CD14-positive monocyte (primary cell): Measurements from ENCODE around the gene KCNJ1. TPM values are rescaled to one million over a fixed set of nuclear protein-coding genes. Genes with fewer than 3 reads are reported as not detected.

Experiments used
- DNase-seq, 3 donors: peaks; one replicate each; pipeline ENCODE4 v3.0.0-alpha.2; 2011 to 2022
- H2AFZ ChIP-seq: 2 replicates; pipeline ENCODE4 v1.6.0; 2012; ENCODE audit warnings: mild to moderate bottlenecking, low read depth, low read length, inconsistent platforms; ENCODE audit not compliant: insufficient read depth, poor library complexity, severe bottlenecking
- H3K27ac ChIP-seq, 2 donors: 1 replicate in 1 of 2; 2 replicates in 1 of 2; pipeline ENCODE4 v1.5.1; 2012 to 2013; ENCODE audit warnings: low read length in 2 of 2, control low read depth in 1 of 2, inconsistent platforms in 1 of 2, low read depth in 1 of 2, mild to moderate bottlenecking in 1 of 2
- H3K27me3 ChIP-seq, 2 donors: one replicate each; pipeline versions ENCODE4 v1.6.0 to v1.6.1; 2011 to 2013; ENCODE audit warnings: low read length in 2 of 2; ENCODE audit not compliant: control insufficient read depth in 2 of 2, insufficient read depth in 2 of 2
- H3K36me3 ChIP-seq, 2 donors: replicated peaks in 1 of 2; 1 replicate in 1 of 2; 2 replicates in 1 of 2; pipeline versions ENCODE4 v1.5.1 to v1.6.1; 2012 to 2013; ENCODE audit warnings: low read length in 2 of 2, control low read depth in 1 of 2, inconsistent platforms in 1 of 2, mild to moderate bottlenecking in 1 of 2; ENCODE audit not compliant: insufficient read depth in 2 of 2, control insufficient read depth in 1 of 2
- H3K4me1 ChIP-seq, 2 donors: 1 replicate in 1 of 2; 2 replicates in 1 of 2; pipeline versions ENCODE4 v1.5.1 to v1.6.1; 2012 to 2013; ENCODE audit warnings: low read length in 2 of 2, control low read depth in 1 of 2, inconsistent platforms in 1 of 2, mild to moderate bottlenecking in 1 of 2, moderate library complexity in 1 of 2; ENCODE audit not compliant: insufficient read depth in 2 of 2, control insufficient read depth in 1 of 2
- H3K4me2 ChIP-seq: replicated peaks from 2 replicates; pipeline ENCODE3; 2012; ENCODE audit warnings: low read length, moderate library complexity, mild to moderate bottlenecking; ENCODE audit not compliant: poor library complexity, severe bottlenecking; ENCODE audit errors: extremely low read depth
- H3K4me3 ChIP-seq, 3 experiments: fragments of 200-600 bp in 1 of 3; sonication (generic) in 1 of 3; replicated peaks in 1 of 3; 1 replicate in 2 of 3; 2 replicates in 1 of 3; pipeline ENCODE4 v1.5.1; 2011 to 2013; ENCODE audit warnings: low read length in 3 of 3, mild to moderate bottlenecking in 3 of 3, control low read depth in 2 of 3, low read depth in 2 of 3, inconsistent platforms in 1 of 3, moderate library complexity in 1 of 3
- H3K79me2 ChIP-seq: 2 replicates; pipeline ENCODE4 v1.6.0; 2012; ENCODE audit warnings: mild to moderate bottlenecking, control low read depth, inconsistent platforms, low read length, moderate library complexity; ENCODE audit not compliant: insufficient read depth
- H3K9ac ChIP-seq: 2 replicates; pipeline ENCODE4 v1.6.0; 2017; ENCODE audit warnings: low read length, mild to moderate bottlenecking; ENCODE audit not compliant: insufficient read depth, poor library complexity, severe bottlenecking
- H3K9me3 ChIP-seq, 2 donors: replicated peaks in 1 of 2; 1 replicate in 1 of 2; 2 replicates in 1 of 2; pipeline versions ENCODE4 v1.5.1 to v1.6.1; 2012 to 2013; ENCODE audit warnings: low read length in 2 of 2, control low read depth in 1 of 2; ENCODE audit not compliant: control insufficient read depth in 1 of 2, insufficient read depth in 1 of 2
- H4K20me1 ChIP-seq: 2 replicates; pipeline ENCODE4 v1.6.0; 2012; ENCODE audit warnings: mild to moderate bottlenecking, low read length, control low read depth, moderate library complexity; ENCODE audit not compliant: insufficient read depth
- H3K27ac Mint-ChIP-seq, 7 donors: one replicate each; pipeline ENCODE4 v1.8.0; 2020; ENCODE audit warnings: mild to moderate bottlenecking in 7 of 7, mixed read lengths in 7 of 7, moderate library complexity in 6 of 7, inconsistent platforms in 2 of 7
- H3K27me3 Mint-ChIP-seq, 3 donors: one replicate each; pipeline ENCODE4 v1.8.0; 2021 to 2022; ENCODE audit warnings: low read depth in 3 of 3, mild to moderate bottlenecking in 3 of 3, mixed read lengths in 3 of 3, moderate library complexity in 3 of 3, inconsistent platforms in 1 of 3
- H3K36me3 Mint-ChIP-seq, 2 donors: one replicate each; pipeline ENCODE4 v1.8.0; 2020; ENCODE audit warnings: mixed read lengths in 2 of 2, inconsistent platforms in 1 of 2, mild to moderate bottlenecking in 1 of 2
- H3K4me1 Mint-ChIP-seq: one replicate; pipeline ENCODE4 v1.8.0; 2020; ENCODE audit warnings: mild to moderate bottlenecking, mixed read lengths
- H3K4me3 Mint-ChIP-seq, 2 donors: one replicate each; pipeline ENCODE4 v1.8.0; 2020; ENCODE audit warnings: mild to moderate bottlenecking in 2 of 2, mixed read lengths in 2 of 2, moderate library complexity in 1 of 2
- H3K9me3 Mint-ChIP-seq, 7 donors: one replicate each; pipeline ENCODE4 v1.8.0; 2020 to 2022; ENCODE audit warnings: mixed read lengths in 7 of 7, mild to moderate bottlenecking in 6 of 7, moderate library complexity in 6 of 7, inconsistent platforms in 2 of 7
- WGBS: methylation state at CpG from one replicate; pipeline ENCODE4 v1.1.5; 2013; ENCODE audit warnings: missing lambda C conversion rate; ENCODE audit not compliant: insufficient coverage; 5-methylcytosine and 5-hydroxymethylcytosine counted together
- intact Hi-C, 2 donors: fragments of 100-400 bp; cut with micrococcal nuclease; formaldehyde crosslinking; loops; one replicate each; pipeline versions ENCODE4 v1.15.0 to v1.15.1; 2023
- polyA plus RNA-seq, 3 donors: library from polyadenylated mRNA; depleted of rRNA in 1 of 3; unstranded in 2 of 3; stranded (reverse) in 1 of 3; fragments of 300-500 nt in 2 of 3; fragments of >200 nt in 1 of 3; fragmentation: Illumina TruSeq in 2 of 3; gene quantifications; 1 replicate in 2 of 3; 2 replicates in 1 of 3; pipeline ENCODE4 v1.2.3, GENCODE V29; 2012 to 2021
- TF ChIP-seq, protein P1 (sequence below): fragments of 200-600 bp; IDR thresholded peaks from one replicate; pipeline ENCODE4 v1.8.0; 2022; ENCODE audit warnings: antibody characterized with exemption, mild to moderate bottlenecking

KCNJ1 gene
- polyA plus RNA-seq, 3 donors, result 0.12 to 0.47 TPM; not detected in 1

DNA sequence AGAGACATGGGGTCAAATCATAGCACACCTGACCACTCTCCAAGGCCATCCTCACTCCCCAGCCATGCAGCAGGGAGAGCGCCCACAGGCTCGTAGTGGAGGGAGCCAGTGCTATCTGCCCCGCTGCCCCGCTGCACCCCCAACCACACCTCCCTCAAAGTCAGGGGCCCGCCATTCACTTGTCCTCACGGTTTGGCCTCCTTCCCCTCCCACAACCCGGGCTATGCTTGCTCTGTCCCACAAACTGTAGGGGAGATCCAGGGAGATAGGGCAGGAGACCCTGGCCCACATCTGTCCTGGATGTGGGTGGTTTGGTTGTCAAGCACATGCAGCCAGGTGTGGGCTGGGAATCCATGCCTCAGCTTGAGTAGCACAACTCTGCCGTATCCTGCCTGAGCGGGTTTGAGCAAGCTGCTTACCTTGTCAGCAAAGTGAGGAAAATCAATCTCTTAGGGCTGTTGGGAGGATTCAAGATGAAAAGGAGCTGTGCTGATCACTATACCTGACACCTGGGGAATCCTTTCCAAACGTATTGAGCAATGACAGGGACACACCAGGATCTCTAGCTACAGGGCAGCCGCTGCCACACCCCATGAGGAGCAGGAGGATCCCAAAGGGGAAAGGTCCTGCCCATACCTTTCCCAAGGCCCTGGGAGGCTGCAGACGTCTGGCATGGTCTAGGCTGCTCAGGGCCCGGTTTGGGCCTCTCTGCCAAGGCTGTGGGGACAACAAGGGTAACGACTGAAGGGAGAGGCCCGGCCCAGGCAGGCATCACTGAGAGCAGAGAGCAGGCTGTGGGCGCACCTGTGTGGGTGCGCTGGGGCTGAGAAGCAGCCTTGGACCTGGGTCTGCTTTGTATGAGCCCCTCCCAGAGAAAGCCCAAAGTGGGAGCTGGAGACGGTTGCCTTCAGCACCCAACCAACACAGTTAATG is 47.4 kb upstream of the KCNJ1 start:
- no peak overlapping the region for H3K4me2 ChIP-seq
- H3K27me3 ChIP-seq, result no peaks in the 10 kb centered on the region
- Mint-ChIP-seq H3K4me1 (peaks cover 18% of the 10 kb centered on the region), H3K4me3 (no peak overlapping the region), H3K9me3 (peaks cover 0 to 6% (median 1%) of the 10 kb centered on the region in 7 donors), H3K27ac (no peak overlapping the region), H3K36me3 (no peaks in the 10 kb centered on the region), H3K27me3 (peaks cover 0 to 1% (median 1%) of the 10 kb centered on the region in 3 donors)
- DNase-seq, result no peak
- no peaks in the 10 kb centered on the region for H3K79me2 ChIP-seq
- no peak overlapping the region for H3K9ac ChIP-seq
- H3K9me3 ChIP-seq, result no peaks in the 10 kb centered on the region
- H3K4me1 ChIP-seq, result peaks cover 5 to 7% of the 10 kb centered on the region in 2 donors
- H2AFZ ChIP-seq, result no peak overlapping the region
- no peaks in the 10 kb centered on the region for H3K36me3 ChIP-seq
- H3K4me3 ChIP-seq, result no peak overlapping the region
- H4K20me1 ChIP-seq, result no peaks in the 10 kb centered on the region
- TF ChIP-seq, protein P1, sequence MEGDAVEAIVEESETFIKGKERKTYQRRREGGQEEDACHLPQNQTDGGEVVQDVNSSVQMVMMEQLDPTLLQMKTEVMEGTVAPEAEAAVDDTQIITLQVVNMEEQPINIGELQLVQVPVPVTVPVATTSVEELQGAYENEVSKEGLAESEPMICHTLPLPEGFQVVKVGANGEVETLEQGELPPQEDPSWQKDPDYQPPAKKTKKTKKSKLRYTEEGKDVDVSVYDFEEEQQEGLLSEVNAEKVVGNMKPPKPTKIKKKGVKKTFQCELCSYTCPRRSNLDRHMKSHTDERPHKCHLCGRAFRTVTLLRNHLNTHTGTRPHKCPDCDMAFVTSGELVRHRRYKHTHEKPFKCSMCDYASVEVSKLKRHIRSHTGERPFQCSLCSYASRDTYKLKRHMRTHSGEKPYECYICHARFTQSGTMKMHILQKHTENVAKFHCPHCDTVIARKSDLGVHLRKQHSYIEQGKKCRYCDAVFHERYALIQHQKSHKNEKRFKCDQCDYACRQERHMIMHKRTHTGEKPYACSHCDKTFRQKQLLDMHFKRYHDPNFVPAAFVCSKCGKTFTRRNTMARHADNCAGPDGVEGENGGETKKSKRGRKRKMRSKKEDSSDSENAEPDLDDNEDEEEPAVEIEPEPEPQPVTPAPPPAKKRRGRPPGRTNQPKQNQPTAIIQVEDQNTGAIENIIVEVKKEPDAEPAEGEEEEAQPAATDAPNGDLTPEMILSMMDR, result no peak
- H3K27ac ChIP-seq, result no peak overlapping the region
- intact Hi-C loops, result no loop called here
- WGBS, result 96% methylated on average over 14 of the region's 18 CpGs

DNA sequence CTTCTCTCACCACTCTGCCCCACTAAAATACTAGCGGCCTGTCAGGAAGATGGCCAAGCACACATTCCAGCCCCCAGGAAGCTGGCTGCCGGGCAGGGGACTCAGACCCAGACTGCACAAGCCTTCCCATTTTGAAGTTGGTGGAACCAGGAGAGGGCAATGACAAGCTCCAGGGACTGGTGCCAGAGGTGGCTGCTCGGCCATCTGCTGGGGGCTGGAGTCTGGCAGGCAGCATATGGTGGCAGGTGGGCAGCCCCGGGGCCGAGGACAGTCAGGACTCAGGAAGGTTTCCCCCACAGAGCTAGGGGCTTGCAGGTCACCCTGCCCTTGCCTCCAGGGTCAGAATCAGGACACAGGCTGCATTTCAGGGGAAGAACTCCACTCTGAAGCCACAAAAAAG is 46.7 kb upstream of the KCNJ1 start:
- no peak overlapping the region for H3K4me3 Mint-ChIP-seq
- Histone ChIP-seq H3K9me3 (no peaks in the 10 kb centered on the region), H3K79me2 (no peaks in the 10 kb centered on the region), H3K27ac (no peak overlapping the region), H3K36me3 (no peaks in the 10 kb centered on the region), H3K9ac (no peak overlapping the region), H3K27me3 (no peaks in the 10 kb centered on the region), H3K4me1 (peaks cover 6 to 8% of the 10 kb centered on the region in 2 donors), H2AFZ (no peak overlapping the region), H3K4me2 (no peak overlapping the region), H3K4me3 (no peak overlapping the region), H4K20me1 (no peaks in the 10 kb centered on the region)
- no peaks in the 10 kb centered on the region for H3K36me3 Mint-ChIP-seq
- WGBS, result 100% methylated on average over 4 of the region's 5 CpGs
- H3K4me1 Mint-ChIP-seq, result peaks cover 19% of the 10 kb centered on the region
- intact Hi-C loops, result no loop called here
- H3K27me3 Mint-ChIP-seq, result peaks cover 0 to 1% (median 1%) of the 10 kb centered on the region in 3 donors
- peaks cover 0 to 6% (median 1%) of the 10 kb centered on the region in 7 donors for H3K9me3 Mint-ChIP-seq
- DNase-seq, result no peak
- TF ChIP-seq, protein P1, result no peak
- H3K27ac Mint-ChIP-seq, result peak overlapping the region in 1 of 7 donors; percentile 63
